GM18520 (cell line): ENCODE measurements around the gene CASZ1.

ENCODE experiments used
- ATAC-seq: cut with Tn5 transposase; IDR thresholded peaks from one replicate; pipeline ENCODE4 v1.9.1; 2021; ENCODE audit not compliant: unreplicated experiment

CASZ1 gene

GRCh38 chr1:10795276-10796021 is 997 bp downstream of the CASZ1 start:
- ATAC-seq: no peak

GRCh38 chr1:10794724-10795275 is 1.6 kb downstream of the CASZ1 start:
- ATAC-seq: no peak

- no peak for ATAC-seq
Observed at GRCh38 chr1:10793129-10793651, 3.3 kb downstream of the CASZ1 start.

GRCh38 chr1:10791105-10791951 is 5.1 kb downstream of the CASZ1 start:
- no peak for ATAC-seq

- ATAC-seq: no peak
Observed at GRCh38 chr1:10789803-10790702, 6.4 kb downstream of the CASZ1 start.

DNA sequence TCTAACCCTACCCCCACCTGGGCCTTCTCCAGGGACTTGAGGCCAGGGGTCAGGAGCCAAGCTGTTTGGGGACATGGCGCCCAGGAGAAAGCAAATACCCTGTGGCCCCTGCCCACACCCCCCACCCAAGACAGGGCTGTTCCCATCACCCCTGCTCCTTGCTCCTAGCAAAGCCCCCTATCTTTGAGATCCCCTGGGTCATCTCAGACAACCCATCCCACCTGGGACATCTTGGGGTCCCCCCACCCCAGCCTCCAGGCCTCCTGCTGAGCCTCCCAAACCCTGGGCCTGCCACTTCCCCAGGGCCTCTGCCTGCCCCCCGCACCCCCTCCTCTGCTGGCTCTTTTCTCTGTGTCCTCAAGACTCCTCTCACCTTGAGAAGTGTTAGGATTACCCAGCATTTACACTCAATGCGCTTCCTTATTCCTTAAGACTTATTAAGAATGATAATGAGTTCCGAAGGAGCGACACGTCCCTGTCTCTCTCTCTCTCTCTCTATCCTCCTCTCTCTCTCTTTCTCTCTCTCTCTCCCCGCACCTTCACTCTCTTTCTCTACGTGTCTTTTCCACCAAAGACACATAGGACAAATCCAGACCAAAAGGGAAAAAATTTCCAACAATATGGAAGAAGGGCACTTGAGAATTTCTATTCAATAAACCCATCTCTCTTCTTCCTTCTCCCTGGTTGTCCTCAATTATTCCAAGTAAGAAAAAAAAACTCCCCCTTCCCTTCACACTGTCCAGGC is 7.2 kb downstream of the CASZ1 start:
- no peak for ATAC-seq

DNA sequence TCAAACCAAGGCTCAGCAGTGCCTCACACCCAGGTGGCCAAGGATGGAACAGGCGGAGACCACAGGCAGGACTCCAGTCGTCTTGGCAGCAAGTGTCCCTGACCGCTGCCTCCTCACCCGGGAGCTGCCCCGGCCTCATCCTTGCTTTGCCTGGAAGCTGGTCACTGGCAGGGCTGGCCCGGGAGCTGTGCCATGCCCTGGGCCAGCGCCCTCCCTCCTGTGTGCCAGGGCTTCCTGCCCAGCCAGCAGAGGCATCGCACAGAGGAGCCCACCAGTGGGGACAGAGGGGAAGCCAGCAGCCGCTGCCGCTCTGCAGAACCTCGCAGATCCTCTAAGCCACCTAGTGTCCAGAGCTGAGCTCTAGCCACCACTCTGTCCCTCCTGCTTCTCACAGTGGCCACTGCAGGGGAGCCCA is 7.8 kb downstream of the CASZ1 start:
- no peak for ATAC-seq

DNA sequence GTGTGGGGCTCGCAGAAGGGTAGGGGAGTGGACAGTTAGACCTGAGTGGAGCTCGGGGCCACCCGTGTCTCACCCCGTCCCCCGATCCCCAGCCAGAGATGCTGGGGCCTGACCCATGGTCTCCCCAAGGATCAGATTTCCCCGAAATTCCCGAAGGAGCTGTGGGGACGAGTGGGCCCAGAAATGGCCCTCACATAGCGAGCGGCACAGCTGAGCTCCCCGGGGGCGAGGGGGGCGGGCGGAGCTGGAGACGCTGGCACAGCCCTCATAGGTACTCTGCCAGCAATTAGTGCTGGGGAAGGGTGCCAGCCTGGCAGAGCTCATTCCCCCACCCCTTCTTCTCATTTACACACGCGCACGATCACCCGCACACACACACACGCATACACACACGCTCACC is 9.2 kb downstream of the CASZ1 start:
- no peak for ATAC-seq

- no peak for ATAC-seq
Observed at GRCh38 chr1:10785728-10786638, 10.5 kb downstream of the CASZ1 start.

- no peak for ATAC-seq
Observed at GRCh38 chr1:10784998-10785727, 11.3 kb downstream of the CASZ1 start.

DNA sequence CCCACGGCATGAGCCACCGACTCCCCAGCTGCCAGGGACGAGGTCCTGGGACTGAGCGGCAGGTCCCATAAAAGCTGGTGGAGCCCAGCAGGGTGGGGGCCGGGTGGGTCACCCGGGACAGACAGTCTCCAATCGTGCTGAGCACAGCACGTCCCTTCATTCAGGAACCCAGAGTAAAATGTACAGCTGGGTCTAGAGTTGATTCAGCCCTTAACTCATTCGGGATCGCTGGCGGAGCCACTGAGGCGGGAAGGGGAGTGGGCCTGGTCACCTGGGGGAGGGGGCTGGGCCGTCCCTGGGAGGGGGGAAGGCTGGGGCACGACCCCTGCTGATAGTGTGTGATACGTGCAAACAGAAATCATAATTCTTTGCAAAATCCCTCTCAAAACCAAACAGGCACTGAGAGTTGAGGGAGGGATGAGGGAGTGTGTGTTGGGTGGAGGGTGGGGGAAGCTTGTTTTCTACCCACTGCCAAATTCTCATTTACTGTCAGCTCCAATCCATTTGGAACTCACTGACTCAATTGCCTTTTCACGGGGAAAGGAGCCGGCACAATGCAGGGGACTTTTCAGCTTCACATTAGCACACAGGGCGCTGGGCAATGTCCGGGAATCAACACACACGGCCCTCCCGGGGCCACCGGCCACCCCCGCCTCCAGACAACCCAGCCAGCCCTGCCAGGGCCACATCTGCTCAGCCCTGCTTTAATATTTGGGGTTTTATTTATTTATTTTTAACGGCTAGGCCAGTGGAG is 13.8 kb downstream of the CASZ1 start:
- ATAC-seq: no peak

GRCh38 chr1:10781137-10781536 is 15.3 kb downstream of the CASZ1 start:
- ATAC-seq: no peak

DNA sequence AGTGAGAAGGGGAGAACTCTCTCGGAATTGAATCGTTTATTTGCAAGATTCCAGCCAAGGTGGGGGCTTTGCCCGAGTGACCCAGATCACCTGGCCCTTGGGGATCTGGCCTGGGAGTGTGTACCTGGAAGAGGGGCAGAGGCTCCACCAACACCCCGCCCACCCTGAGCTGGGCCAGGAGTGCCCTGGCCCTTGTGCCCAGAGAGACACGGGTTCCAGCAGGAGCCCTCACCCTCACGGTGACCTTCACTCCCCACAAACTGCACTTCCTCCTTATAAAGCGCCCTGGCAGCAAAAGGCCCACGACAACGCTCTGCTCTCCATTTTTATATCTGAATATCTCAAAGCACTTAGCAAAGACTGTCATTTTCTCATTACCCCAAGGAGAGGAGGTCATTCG is 16.6 kb downstream of the CASZ1 start:
- ATAC-seq: no peak

DNA sequence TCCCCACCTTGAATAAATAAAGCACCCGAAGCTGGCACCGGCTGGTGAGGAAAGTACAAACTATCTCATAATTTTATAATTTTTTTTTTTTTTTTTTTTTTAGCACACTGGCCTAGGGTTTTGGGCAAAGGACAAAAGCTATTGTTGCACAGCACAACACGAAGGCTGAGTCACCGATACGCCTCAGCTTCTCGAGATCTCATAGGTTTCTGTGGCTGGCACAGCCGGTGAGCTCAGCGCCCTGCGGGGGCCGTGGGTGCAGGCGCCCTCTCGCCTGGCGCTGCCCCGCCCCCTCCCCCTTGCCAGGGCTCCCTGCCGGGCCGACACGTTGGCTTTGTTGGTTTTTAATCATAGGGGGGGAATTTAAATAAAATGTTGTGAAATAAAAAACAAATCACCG is 17.2 kb downstream of the CASZ1 start:
- no peak for ATAC-seq

DNA sequence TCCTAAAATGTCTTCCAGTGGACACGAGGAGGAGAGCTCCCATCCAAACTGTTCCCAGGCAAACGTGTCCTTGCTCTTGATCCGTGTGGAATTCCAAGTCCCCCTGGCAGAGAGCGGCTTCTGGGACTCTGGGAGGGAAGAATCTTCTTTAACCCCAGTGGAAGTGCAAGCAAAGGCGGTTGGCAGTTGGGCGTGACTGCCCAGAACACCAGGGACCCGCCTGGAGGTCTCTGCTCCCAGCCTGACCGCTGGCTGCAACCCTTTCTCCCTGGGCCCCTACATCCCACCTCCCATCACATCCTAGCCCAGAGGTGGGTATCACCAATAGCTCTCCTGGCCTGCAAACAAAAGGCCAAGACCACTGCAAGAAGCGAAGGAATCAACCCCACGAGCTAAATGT is 17.8 kb downstream of the CASZ1 start:
- no peak for ATAC-seq

- ATAC-seq: no peak
Observed at GRCh38 chr1:10777749-10778574, 18.5 kb downstream of the CASZ1 start.
